ENCODE data around the gene NTNG2.
"Not testable (repeated sequence)": the region's sequence is repeated elsewhere in the genome, so short reads cannot be mapped to it uniquely, and the experiment has no call there.

The NTNG2 gene

DNA sequence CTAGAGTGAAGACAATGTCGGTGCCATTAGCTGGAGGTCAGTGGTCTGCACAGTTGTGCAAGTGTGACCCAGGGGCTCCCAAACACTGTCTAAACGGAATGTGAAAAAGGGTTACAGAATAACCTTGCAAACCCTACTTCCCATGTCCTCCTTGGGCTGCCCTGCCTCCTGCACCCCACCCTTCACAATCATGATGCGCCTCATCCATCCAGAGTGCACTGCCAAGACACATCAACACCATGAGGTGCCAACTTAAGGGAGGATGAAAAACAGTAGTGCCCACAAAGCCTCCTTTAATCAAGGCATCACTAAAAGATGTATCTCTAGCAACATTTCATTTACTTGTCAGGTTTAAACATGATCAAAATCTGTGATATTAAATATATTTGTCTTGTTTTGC, 105.8 kb downstream of the NTNG2 start:
- no peak for TF ChIP-seq CSDC2 (CRISPR knock-in tag; IDR thresholded peaks at IDR 0.05)
- no peak for TF ChIP-seq PPARA (CRISPR knock-in tag; IDR thresholded peaks at IDR 0.05; ENCODE audit: borderline replicate concordance)
- no peak for TF ChIP-seq ZNF70 (CRISPR knock-in tag; IDR thresholded peaks at IDR 0.05)
- TF ChIP-seq ESRRG (CRISPR knock-in tag; IDR thresholded peaks at IDR 0.05), result no peak
- no peak for TF ChIP-seq ISL1 (CRISPR knock-in tag; IDR thresholded peaks at IDR 0.05)
- TF ChIP-seq ARNTL (CRISPR knock-in tag; IDR thresholded peaks at IDR 0.05; ENCODE audit: borderline replicate concordance, low read depth), result no peak
- TF ChIP-seq RARB (CRISPR knock-in tag; IDR thresholded peaks at IDR 0.05), result no peak
- TF ChIP-seq ZFP30 (CRISPR knock-in tag; IDR thresholded peaks at IDR 0.05), result no peak
- no peak for TF ChIP-seq ZFP3 (CRISPR knock-in tag; IDR thresholded peaks at IDR 0.05)
- TF ChIP-seq GLIS3 (CRISPR knock-in tag; IDR thresholded peaks at IDR 0.05), result no peak
- TF ChIP-seq, protein P1, sequence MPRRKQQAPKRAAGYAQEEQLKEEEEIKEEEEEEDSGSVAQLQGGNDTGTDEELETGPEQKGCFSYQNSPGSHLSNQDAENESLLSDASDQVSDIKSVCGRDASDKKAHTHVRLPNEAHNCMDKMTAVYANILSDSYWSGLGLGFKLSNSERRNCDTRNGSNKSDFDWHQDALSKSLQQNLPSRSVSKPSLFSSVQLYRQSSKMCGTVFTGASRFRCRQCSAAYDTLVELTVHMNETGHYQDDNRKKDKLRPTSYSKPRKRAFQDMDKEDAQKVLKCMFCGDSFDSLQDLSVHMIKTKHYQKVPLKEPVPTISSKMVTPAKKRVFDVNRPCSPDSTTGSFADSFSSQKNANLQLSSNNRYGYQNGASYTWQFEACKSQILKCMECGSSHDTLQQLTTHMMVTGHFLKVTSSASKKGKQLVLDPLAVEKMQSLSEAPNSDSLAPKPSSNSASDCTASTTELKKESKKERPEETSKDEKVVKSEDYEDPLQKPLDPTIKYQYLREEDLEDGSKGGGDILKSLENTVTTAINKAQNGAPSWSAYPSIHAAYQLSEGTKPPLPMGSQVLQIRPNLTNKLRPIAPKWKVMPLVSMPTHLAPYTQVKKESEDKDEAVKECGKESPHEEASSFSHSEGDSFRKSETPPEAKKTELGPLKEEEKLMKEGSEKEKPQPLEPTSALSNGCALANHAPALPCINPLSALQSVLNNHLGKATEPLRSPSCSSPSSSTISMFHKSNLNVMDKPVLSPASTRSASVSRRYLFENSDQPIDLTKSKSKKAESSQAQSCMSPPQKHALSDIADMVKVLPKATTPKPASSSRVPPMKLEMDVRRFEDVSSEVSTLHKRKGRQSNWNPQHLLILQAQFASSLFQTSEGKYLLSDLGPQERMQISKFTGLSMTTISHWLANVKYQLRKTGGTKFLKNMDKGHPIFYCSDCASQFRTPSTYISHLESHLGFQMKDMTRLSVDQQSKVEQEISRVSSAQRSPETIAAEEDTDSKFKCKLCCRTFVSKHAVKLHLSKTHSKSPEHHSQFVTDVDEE (CRISPR knock-in tag; IDR thresholded peaks at IDR 0.05), result no peak
- TF ChIP-seq TCF4 (CRISPR knock-in tag; IDR thresholded peaks at IDR 0.05; ENCODE audit: borderline replicate concordance), result no peak
- TF ChIP-seq, protein P2, sequence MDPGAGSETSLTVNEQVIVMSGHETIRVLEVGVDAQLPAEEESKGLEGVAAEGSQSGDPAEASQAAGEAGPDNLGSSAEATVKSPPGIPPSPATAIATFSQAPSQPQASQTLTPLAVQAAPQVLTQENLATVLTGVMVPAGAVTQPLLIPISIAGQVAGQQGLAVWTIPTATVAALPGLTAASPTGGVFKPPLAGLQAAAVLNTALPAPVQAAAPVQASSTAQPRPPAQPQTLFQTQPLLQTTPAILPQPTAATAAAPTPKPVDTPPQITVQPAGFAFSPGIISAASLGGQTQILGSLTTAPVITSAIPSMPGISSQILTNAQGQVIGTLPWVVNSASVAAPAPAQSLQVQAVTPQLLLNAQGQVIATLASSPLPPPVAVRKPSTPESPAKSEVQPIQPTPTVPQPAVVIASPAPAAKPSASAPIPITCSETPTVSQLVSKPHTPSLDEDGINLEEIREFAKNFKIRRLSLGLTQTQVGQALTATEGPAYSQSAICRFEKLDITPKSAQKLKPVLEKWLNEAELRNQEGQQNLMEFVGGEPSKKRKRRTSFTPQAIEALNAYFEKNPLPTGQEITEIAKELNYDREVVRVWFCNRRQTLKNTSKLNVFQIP (CRISPR knock-in tag; IDR thresholded peaks at IDR 0.05; ENCODE audit: borderline replicate concordance, low read depth), result no peak
- TF ChIP-seq, protein P3, sequence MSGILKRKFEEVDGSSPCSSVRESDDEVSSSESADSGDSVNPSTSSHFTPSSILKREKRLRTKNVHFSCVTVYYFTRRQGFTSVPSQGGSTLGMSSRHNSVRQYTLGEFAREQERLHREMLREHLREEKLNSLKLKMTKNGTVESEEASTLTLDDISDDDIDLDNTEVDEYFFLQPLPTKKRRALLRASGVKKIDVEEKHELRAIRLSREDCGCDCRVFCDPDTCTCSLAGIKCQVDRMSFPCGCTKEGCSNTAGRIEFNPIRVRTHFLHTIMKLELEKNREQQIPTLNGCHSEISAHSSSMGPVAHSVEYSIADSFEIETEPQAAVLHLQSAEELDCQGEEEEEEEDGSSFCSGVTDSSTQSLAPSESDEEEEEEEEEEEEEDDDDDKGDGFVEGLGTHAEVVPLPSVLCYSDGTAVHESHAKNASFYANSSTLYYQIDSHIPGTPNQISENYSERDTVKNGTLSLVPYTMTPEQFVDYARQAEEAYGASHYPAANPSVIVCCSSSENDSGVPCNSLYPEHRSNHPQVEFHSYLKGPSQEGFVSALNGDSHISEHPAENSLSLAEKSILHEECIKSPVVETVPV (CRISPR knock-in tag; IDR thresholded peaks at IDR 0.05), result no peak
- no peak for TF ChIP-seq BACH2 (CRISPR knock-in tag; IDR thresholded peaks at IDR 0.05; ENCODE audit: borderline replicate concordance)
- no peak for ATAC-seq

DNA sequence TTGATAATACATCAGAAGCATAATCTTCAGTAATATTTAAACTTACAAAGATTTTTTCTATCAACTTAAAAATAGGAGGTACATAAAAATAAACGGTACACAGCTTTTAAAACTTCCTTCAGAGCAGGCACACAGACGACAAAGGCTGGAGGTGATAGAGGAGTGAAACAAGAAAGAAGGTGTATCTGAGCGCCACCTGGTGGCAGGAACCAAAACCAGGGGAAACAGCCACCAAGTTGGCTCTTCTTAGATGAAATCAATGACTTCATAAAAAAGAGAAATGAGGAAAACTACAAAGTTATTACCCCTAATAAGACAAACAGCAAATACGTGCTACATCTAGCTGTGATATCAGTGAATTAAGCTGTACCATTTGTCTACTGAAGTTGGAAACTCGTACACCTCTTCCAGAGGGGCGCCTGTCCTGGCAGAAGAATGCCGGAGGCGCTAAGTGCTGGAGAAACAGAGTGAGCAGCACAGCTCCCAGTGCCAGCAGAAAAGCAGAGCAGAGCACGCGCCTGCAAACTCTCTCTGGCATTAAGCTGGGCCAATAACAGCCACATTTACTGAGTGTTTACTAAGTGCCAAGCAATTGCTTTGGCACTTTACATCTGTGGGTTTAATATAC, 107.0 kb downstream of the NTNG2 start:
- no peak for TF ChIP-seq SNAI2 (CRISPR knock-in tag; IDR thresholded peaks at IDR 0.05)
- TF ChIP-seq, protein P4, sequence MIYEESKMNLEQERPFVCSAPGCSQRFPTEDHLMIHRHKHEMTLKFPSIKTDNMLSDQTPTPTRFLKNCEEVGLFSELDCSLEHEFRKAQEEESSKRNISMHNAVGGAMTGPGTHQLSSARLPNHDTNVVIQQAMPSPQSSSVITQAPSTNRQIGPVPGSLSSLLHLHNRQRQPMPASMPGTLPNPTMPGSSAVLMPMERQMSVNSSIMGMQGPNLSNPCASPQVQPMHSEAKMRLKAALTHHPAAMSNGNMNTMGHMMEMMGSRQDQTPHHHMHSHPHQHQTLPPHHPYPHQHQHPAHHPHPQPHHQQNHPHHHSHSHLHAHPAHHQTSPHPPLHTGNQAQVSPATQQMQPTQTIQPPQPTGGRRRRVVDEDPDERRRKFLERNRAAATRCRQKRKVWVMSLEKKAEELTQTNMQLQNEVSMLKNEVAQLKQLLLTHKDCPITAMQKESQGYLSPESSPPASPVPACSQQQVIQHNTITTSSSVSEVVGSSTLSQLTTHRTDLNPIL (CRISPR knock-in tag; IDR thresholded peaks at IDR 0.05; ENCODE audit: low read depth), result no peak
- TF ChIP-seq ZC3H10 (CRISPR knock-in tag; IDR thresholded peaks at IDR 0.05), result no peak
- no peak for TF ChIP-seq PPARA (CRISPR knock-in tag; IDR thresholded peaks at IDR 0.05; ENCODE audit: borderline replicate concordance)
- TF ChIP-seq ZNF8 (CRISPR knock-in tag; IDR thresholded peaks at IDR 0.05), result no peak
- TF ChIP-seq CSDC2 (CRISPR knock-in tag; IDR thresholded peaks at IDR 0.05), result no peak
- TF ChIP-seq, protein P5, sequence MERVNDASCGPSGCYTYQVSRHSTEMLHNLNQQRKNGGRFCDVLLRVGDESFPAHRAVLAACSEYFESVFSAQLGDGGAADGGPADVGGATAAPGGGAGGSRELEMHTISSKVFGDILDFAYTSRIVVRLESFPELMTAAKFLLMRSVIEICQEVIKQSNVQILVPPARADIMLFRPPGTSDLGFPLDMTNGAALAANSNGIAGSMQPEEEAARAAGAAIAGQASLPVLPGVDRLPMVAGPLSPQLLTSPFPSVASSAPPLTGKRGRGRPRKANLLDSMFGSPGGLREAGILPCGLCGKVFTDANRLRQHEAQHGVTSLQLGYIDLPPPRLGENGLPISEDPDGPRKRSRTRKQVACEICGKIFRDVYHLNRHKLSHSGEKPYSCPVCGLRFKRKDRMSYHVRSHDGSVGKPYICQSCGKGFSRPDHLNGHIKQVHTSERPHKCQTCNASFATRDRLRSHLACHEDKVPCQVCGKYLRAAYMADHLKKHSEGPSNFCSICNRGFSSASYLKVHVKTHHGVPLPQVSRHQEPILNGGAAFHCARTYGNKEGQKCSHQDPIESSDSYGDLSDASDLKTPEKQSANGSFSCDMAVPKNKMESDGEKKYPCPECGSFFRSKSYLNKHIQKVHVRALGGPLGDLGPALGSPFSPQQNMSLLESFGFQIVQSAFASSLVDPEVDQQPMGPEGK (CRISPR knock-in tag; IDR thresholded peaks at IDR 0.05; ENCODE audit: borderline replicate concordance), result no peak
- ATAC-seq, result peak; percentile 92

DNA sequence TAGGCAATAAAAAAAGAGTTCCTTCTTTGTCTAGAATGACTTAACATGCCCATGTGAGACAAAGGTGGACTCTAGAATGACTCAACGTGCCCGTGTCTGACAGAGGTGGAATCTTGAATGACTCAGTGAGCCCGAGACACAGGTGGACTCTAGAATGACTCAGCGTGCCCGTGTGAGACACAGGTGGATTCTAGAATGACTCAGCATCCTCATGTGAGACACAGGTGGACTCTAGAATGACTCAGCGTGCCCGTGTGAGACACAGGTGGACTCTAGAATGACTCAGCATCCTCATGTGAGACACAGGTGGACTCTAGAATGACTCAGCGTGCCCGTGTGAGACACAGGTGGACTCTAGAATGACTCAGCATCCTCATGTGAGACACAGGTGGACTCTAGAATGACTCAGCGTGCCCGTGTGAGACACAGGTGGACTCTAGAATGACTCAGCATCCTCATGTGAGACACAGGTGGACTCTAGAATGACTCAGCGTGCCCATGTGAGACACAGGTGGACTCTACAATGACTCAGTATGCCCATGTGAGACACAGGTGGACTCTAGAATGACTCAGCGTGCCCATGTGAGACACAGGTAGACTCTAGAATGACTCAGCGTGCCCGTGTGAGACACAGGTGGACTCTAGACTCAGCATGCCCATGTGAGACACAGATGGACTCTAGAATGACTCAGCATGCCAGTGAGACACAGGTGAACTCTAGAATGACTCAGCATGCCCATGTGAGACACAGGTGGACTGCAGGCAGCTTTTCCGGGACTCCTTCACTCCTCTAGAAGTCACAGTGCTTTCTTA, 108.1 kb downstream of the NTNG2 start:
- ATAC-seq, result not testable (repeated sequence)
